HCT116 (cell line): ENCODE measurements around the gene SNCA. TPM values are rescaled to one million over a fixed set of nuclear protein-coding genes. Genes with fewer than 3 reads are reported as not detected.

Source experiments
- ATAC-seq: fragments of 200-7000 bp; cut with Tn5 transposase; 2 replicates; pipeline ENCODE4 v1.9.1; 2020; ENCODE audit warnings: mild to moderate bottlenecking, moderate library complexity
- BruUV-seq: library from RNA; stranded (reverse); fragments of 400-500 nt; replicated peaks from 2 replicates; lab custom pipeline; 2021; lab: Mats Ljungman, UMichigan
- CTCF ChIA-PET: fragments of 300-600 bp; sonication (Branson Sonifier 250); formaldehyde crosslinking; loops from one replicate; lab custom pipeline; 2021; ENCODE audit warnings: antibody characterized with exemption; lab: Charles Lee
- POLR2A ChIA-PET: fragments of 300-600, 350-600 bp; sonication (Branson Sonifier 250); formaldehyde crosslinking; loops from one replicate; lab custom pipeline; 2021; ENCODE audit warnings: antibody characterized with exemption; lab: Charles Lee
- RAD21 ChIA-PET, 2 experiments: fragments of 300-600 bp; sonication (Branson Sonifier 250); formaldehyde crosslinking; loops; one replicate each; lab custom pipeline; 2023; ENCODE audit warnings: low total read pairs in 2 of 2; ENCODE audit not compliant: uncharacterized antibody in 2 of 2, unreplicated experiment in 2 of 2, low non-redundant PET in 1 of 2; lab: Charles Lee
- DNase-seq: peaks from one replicate; pipeline ENCODE4 v3.0.0-alpha.2; 2010; ENCODE audit warnings: low read depth, low spot score
- H2AFZ ChIP-seq: fragments of 200-600 bp; shearing (Covaris generic), sonication (generic); 2 replicates; pipeline ENCODE4 v1.6.1; 2017; ENCODE audit warnings: low read depth, mixed run types, mixed read lengths, antibody characterized with exemption, low read length; ENCODE audit not compliant: poor library complexity, severe bottlenecking
- H3K27ac ChIP-seq: 2 replicates; pipeline ENCODE4 v1.5.1; 2012; ENCODE audit warnings: low read depth, low read length
- H3K27me3 ChIP-seq: fragments of 200-600 bp; sonication (generic); 2 replicates; pipeline ENCODE4 v1.6.1; 2016; ENCODE audit warnings: mixed run types, low read length, mixed read lengths; ENCODE audit not compliant: insufficient read depth
- H3K36me3 ChIP-seq, 2 experiments: fragments of 200-500 bp in 1 of 2; fragments of 200-600 bp in 1 of 2; sonication (Bioruptor generic) in 1 of 2; sonication (generic) in 1 of 2; 2 replicates each; pipeline versions ENCODE4 v1.5.1 to v1.6.1; 2014 to 2016; ENCODE audit warnings: low read length in 2 of 2, inconsistent platforms in 1 of 2, mixed read lengths in 1 of 2, mixed run types in 1 of 2; ENCODE audit not compliant: insufficient read depth in 2 of 2, control insufficient read depth in 1 of 2
- H3K4me1 ChIP-seq, 2 experiments: fragments of 200-600 bp in 1 of 2; sonication (generic) in 1 of 2; 2 replicates each; pipeline versions ENCODE4 v1.5.1 to v1.6.1; 2012 to 2017; ENCODE audit warnings: low read length in 2 of 2, inconsistent platforms in 1 of 2, mild to moderate bottlenecking in 1 of 2, mixed read lengths in 1 of 2, mixed run types in 1 of 2, moderate library complexity in 1 of 2; ENCODE audit not compliant: insufficient read depth in 2 of 2, control insufficient read depth in 1 of 2
- H3K4me2 ChIP-seq: fragments of 200-600 bp; sonication (generic); 2 replicates; pipeline ENCODE4 v1.6.1; 2017; ENCODE audit warnings: mixed run types, low read length, mixed read lengths
- H3K4me3 ChIP-seq, 2 experiments: fragments of 200-600 bp in 1 of 2; sonication (generic) in 1 of 2; replicated peaks in 1 of 2; 2 replicates each; pipeline ENCODE4 v1.5.1; 2011 to 2016; ENCODE audit warnings: low read length in 2 of 2, control low read depth in 1 of 2, low read depth in 1 of 2, mild to moderate bottlenecking in 1 of 2, mixed read lengths in 1 of 2, mixed run types in 1 of 2
- H3K79me2 ChIP-seq: fragments of 200-600 bp; sonication (generic); 2 replicates; pipeline ENCODE4 v1.6.1; 2017; ENCODE audit warnings: mild to moderate bottlenecking, mixed run types, low read length, moderate library complexity, mixed read lengths; ENCODE audit not compliant: insufficient read depth
- H3K9ac ChIP-seq: fragments of 200-600 bp; sonication (generic); 2 replicates; pipeline ENCODE4 v1.6.1; 2016; ENCODE audit warnings: low read length, mixed read lengths
- H3K9me2 ChIP-seq: fragments of 200-600 bp; sonication (generic), shearing (Covaris generic); 2 replicates; pipeline ENCODE4 v1.6.1; 2017; ENCODE audit warnings: mixed run types, mild to moderate bottlenecking, moderate library complexity; ENCODE audit not compliant: insufficient read depth
- H3K9me3 ChIP-seq, 2 experiments: fragments of 200-500 bp in 1 of 2; fragments of 200-600 bp in 1 of 2; sonication (Bioruptor generic) in 1 of 2; sonication (generic) in 1 of 2; 2 replicates each; pipeline ENCODE4 v1.6.1; 2014 to 2017; ENCODE audit warnings: low read length in 2 of 2, mixed read lengths in 2 of 2, inconsistent platforms in 1 of 2, low read depth in 1 of 2, mild to moderate bottlenecking in 1 of 2, mixed run types in 1 of 2, moderate library complexity in 1 of 2; ENCODE audit not compliant: control insufficient read depth in 1 of 2, insufficient read depth in 1 of 2
- H4K20me1 ChIP-seq: fragments of 200-600 bp; sonication (generic), shearing (Covaris generic); 2 replicates; pipeline ENCODE4 v1.6.1; 2017; ENCODE audit warnings: mixed run types, mild to moderate bottlenecking, moderate library complexity; ENCODE audit not compliant: insufficient read depth
- CEBPB ChIP-seq: IDR thresholded peaks from 2 replicates; pipeline ENCODE4 v1.6.1; 2012; ENCODE audit warnings: low read depth
- CTCF ChIP-seq, 3 experiments: fragments of 200-600 bp in 1 of 3; sonication (generic) in 1 of 3; IDR thresholded peaks in 2 of 3; conservative IDR thresholded peaks in 1 of 3; 2 replicates each; pipeline ENCODE4 v1.5.1; 2012 to 2017; ENCODE audit warnings: low read depth in 2 of 3, low read length in 2 of 3, antibody characterized with exemption in 1 of 3, borderline replicate concordance in 1 of 3, control low read depth in 1 of 3, mild to moderate bottlenecking in 1 of 3, mixed read lengths in 1 of 3, mixed run types in 1 of 3, moderate library complexity in 1 of 3; ENCODE audit not compliant: insufficient read depth in 1 of 3
- EGR1 ChIP-seq: IDR thresholded peaks from 2 replicates; pipeline ENCODE4 v1.6.1; 2012; ENCODE audit warnings: low read depth
- EZH2phosphoT487 ChIP-seq: fragments of 200-600 bp; IDR thresholded peaks from 2 replicates; pipeline ENCODE4 v1.6.1; 2018; ENCODE audit warnings: antibody characterized with exemption, borderline replicate concordance
- FOSL1 ChIP-seq: IDR thresholded peaks from 2 replicates; pipeline ENCODE4 v1.6.1; 2012; ENCODE audit warnings: low read depth
- JUND ChIP-seq: IDR thresholded peaks from 2 replicates; pipeline ENCODE4 v1.6.1; 2012
- MAX ChIP-seq: IDR thresholded peaks from 2 replicates; pipeline ENCODE4 v1.6.1; 2012
- POLR2A ChIP-seq: IDR thresholded peaks from 2 replicates; pipeline ENCODE4 v1.7.0; 2011; ENCODE audit warnings: borderline replicate concordance; ENCODE audit not compliant: insufficient read depth, insufficient read length; ENCODE audit errors: extremely low read depth
- POLR2AphosphoS5 ChIP-seq: IDR thresholded peaks from 2 replicates; pipeline ENCODE4 v1.6.1; 2011; ENCODE audit warnings: mild to moderate bottlenecking, low read depth, low read length, moderate library complexity
- RAD21 ChIP-seq: IDR thresholded peaks from 2 replicates; pipeline ENCODE4 v1.6.1; 2012; ENCODE audit warnings: low read depth, mild to moderate bottlenecking
- SIN3A ChIP-seq: IDR thresholded peaks from 2 replicates; pipeline ENCODE4 v1.6.1; 2012; ENCODE audit warnings: low read depth
- YY1 ChIP-seq: IDR thresholded peaks from 2 replicates; pipeline ENCODE4 v1.6.1; 2011; ENCODE audit warnings: low read length, low read depth, moderate library complexity, mild to moderate bottlenecking; ENCODE audit not compliant: insufficient replicate concordance; ENCODE audit errors: extremely low read depth
- ZBTB33 ChIP-seq: IDR thresholded peaks from 2 replicates; pipeline ENCODE4 v1.6.1; 2011; ENCODE audit warnings: mild to moderate bottlenecking, low read length, moderate library complexity; ENCODE audit not compliant: insufficient replicate concordance; ENCODE audit errors: extremely low read depth
- ZFX ChIP-seq: fragments of 450-650 bp; IDR thresholded peaks from 2 replicates; pipeline ENCODE4 v1.6.1; 2017
- ZNF274 ChIP-seq: fragments of 200-500 bp; sonication (Bioruptor generic); IDR thresholded peaks from 2 replicates; pipeline ENCODE4 v1.6.1; 2014; ENCODE audit warnings: mild to moderate bottlenecking, low read depth, low read length, inconsistent platforms
- intact Hi-C: fragments of 100-400 bp; cut with micrococcal nuclease; formaldehyde crosslinking; loops from 2 replicates; pipeline ENCODE4 v1.10.0; 2022
- total RNA-seq: library from RNA; stranded (reverse); gene quantifications from one replicate; pipeline ENCODE4 v1.2.1, GENCODE V29; 2021; ENCODE audit not compliant: unreplicated experiment
- TF ChIP-seq, protein P1 (sequence below): IDR thresholded peaks from 2 replicates; pipeline ENCODE4 v1.6.1; 2012; ENCODE audit warnings: low read depth

SNCA gene
- total RNA-seq, 1 experiment from 2014 or later, result 1.0 TPM

GRCh38 chr4:89737888-89738287 is 99.1 kb downstream of the SNCA start (continued):
- no peak for TF ChIP-seq ZBTB33
- no peak for TF ChIP-seq RAD21
- TF ChIP-seq JUND, result no peak

DNA sequence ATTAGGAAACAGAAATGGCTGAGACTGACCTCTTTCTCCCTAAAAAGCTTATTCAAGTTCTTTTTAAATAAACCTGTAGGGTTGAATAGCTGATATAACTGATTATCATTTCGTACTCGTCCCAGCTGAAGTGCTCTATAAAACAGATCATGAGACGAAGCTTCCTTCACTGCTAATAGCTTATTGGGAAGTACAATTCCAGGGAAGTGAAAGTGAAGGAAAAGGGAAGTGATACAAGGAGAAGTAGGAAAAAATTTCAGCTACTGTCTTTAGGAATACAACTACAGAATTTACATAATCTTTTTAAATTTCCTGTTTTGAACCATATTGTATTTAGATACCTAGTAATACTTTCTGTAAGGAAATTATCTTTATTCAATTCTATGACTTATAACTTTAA is 103.0 kb downstream of the SNCA start:
- Histone ChIP-seq H3K79me2 (no peaks in the 10 kb centered on the region), H3K27me3 (no peaks in the 10 kb centered on the region), H3K4me2 (no peak overlapping the region), H3K36me3 (no peaks in the 10 kb centered on the region), H3K9me3 (no peaks in the 10 kb centered on the region), H4K20me1 (no peaks in the 10 kb centered on the region), H3K9me2 (no peaks in the 10 kb centered on the region), H3K9ac (no peak overlapping the region), H3K4me1 (peaks cover 0 to 8% of the 10 kb centered on the region in 2 experiments; a peak in 3 of 4 replicates), H2AFZ (no peak overlapping the region), H3K4me3 (no peak overlapping the region), H3K27ac (no peak overlapping the region)
- POLR2A ChIA-PET, result no interaction called here
- CTCF ChIA-PET, result no interaction called here
- RAD21 ChIA-PET, result no interaction called here
- DNase-seq, result no peak
- intact Hi-C loops, result no loop called here
- no TSS peak for BruUV-seq
- no peak for ATAC-seq
- TF ChIP-seq CTCF (IDR thresholded peaks at IDR 0.05 in 2 of 3, conservative IDR thresholded peaks at IDR 0.05 in 1 of 3; ENCODE audit: borderline replicate concordance in 1 of 3, insufficient read depth in 1 of 3, low read depth in 2 of 3, low read length in 2 of 3) (no peak), EGR1 (no peak), SIN3A (no peak), ZNF274 (no peak), POLR2AphosphoS5 (no peak), ZFX (no peak), YY1 (no peak), MAX (no peak), EZH2phosphoT487 (no peak), FOSL1 (no peak), JUND (no peak), CEBPB (no peak), POLR2A (no peak), ZBTB33 (no peak)
- TF ChIP-seq, protein P1, sequence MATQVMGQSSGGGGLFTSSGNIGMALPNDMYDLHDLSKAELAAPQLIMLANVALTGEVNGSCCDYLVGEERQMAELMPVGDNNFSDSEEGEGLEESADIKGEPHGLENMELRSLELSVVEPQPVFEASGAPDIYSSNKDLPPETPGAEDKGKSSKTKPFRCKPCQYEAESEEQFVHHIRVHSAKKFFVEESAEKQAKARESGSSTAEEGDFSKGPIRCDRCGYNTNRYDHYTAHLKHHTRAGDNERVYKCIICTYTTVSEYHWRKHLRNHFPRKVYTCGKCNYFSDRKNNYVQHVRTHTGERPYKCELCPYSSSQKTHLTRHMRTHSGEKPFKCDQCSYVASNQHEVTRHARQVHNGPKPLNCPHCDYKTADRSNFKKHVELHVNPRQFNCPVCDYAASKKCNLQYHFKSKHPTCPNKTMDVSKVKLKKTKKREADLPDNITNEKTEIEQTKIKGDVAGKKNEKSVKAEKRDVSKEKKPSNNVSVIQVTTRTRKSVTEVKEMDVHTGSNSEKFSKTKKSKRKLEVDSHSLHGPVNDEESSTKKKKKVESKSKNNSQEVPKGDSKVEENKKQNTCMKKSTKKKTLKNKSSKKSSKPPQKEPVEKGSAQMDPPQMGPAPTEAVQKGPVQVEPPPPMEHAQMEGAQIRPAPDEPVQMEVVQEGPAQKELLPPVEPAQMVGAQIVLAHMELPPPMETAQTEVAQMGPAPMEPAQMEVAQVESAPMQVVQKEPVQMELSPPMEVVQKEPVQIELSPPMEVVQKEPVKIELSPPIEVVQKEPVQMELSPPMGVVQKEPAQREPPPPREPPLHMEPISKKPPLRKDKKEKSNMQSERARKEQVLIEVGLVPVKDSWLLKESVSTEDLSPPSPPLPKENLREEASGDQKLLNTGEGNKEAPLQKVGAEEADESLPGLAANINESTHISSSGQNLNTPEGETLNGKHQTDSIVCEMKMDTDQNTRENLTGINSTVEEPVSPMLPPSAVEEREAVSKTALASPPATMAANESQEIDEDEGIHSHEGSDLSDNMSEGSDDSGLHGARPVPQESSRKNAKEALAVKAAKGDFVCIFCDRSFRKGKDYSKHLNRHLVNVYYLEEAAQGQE, result no peak
